Superior temporal gyrus (tissue), 1 donor: ENCODE results near the gene C20orf204.
A peak's percentile ranks its signal among the peaks of the same experiment; 100 is the strongest.

Source experiments
- DNase-seq: peaks from one replicate; pipeline ENCODE4 v3.0.0-alpha.2; 2016; ENCODE audit errors: extremely low spot score

The C20orf204 gene

GRCh38 chr20:64027981-64028685 lies 7.8 kb upstream of the C20orf204 start:
- no peak for DNase-seq

GRCh38 chr20:64029293-64030117 lies 6.5 kb upstream of the C20orf204 start:
- DNase-seq = no peak

GRCh38 chr20:64030371-64031134 lies 5.4 kb upstream of the C20orf204 start:
- DNase-seq = no peak

- no peak for DNase-seq
Observed at GRCh38 chr20:64031822-64032314, 4.1 kb upstream of the C20orf204 start.

- DNase-seq = no peak
Observed at GRCh38 chr20:64032706-64033624, 3.0 kb upstream of the C20orf204 start.

- no peak for DNase-seq
Observed at GRCh38 chr20:64033981-64034493, 1.9 kb upstream of the C20orf204 start.

- no peak for DNase-seq
Observed at GRCh38 chr20:64035066-64035932, 683 bp upstream of the C20orf204 start.

- no peak for DNase-seq
Observed at GRCh38 chr20:64036346-64037198, 590 bp downstream of the C20orf204 start.

- DNase-seq = no peak
Observed at GRCh38 chr20:64037199-64037497, 1.2 kb downstream of the C20orf204 start.

- no peak for DNase-seq
Observed at GRCh38 chr20:64037498-64038213, 1.7 kb downstream of the C20orf204 start.

GRCh38 chr20:64038224-64038564 lies 2.2 kb downstream of the C20orf204 start:
- no peak for DNase-seq

- peak; percentile 10 for DNase-seq
Observed at GRCh38 chr20:64038565-64039292, 2.7 kb downstream of the C20orf204 start.

- no peak for DNase-seq
Observed at GRCh38 chr20:64039293-64040160, 3.5 kb downstream of the C20orf204 start.

GRCh38 chr20:64040231-64041039 lies 4.5 kb downstream of the C20orf204 start:
- DNase-seq = no peak

GRCh38 chr20:64041040-64041780 lies 5.2 kb downstream of the C20orf204 start:
- no peak for DNase-seq

- DNase-seq = no peak
Observed at GRCh38 chr20:64041781-64042053, 5.7 kb downstream of the C20orf204 start.
